KMS-11 (cell line): ENCODE data around the gene TFB2M.
A peak's percentile ranks its signal among the peaks of the same experiment; 100 is the strongest.
"Not testable (repeated sequence)": the region's sequence is repeated elsewhere in the genome, so short reads cannot be mapped to it uniquely, and the experiment has no call there.

ENCODE experiments used
- H2AFZ ChIP-seq: fragments of 200-600 bp; sonication (generic); 2 replicates; pipeline ENCODE4 v1.6.1; 2016; ENCODE audit warnings: antibody characterized with exemption, mixed run types, low read depth
- H3K27ac ChIP-seq: fragments of 200-600 bp; sonication (generic); 2 replicates; pipeline ENCODE4 v1.6.1; 2016; ENCODE audit warnings: mild to moderate bottlenecking, mixed run types
- H3K27me3 ChIP-seq: fragments of 200-600 bp; sonication (generic); 2 replicates; pipeline ENCODE4 v1.6.1; 2017; ENCODE audit warnings: mild to moderate bottlenecking, low read depth, mixed run types, moderate library complexity; ENCODE audit not compliant: insufficient read depth
- H3K36me3 ChIP-seq: fragments of 200-600 bp; sonication (generic); 2 replicates; pipeline ENCODE4 v1.6.1; 2017; ENCODE audit warnings: mild to moderate bottlenecking, mixed run types; ENCODE audit not compliant: insufficient read depth
- H3K4me1 ChIP-seq: fragments of 200-600 bp; sonication (generic); 2 replicates; pipeline ENCODE4 v1.6.1; 2016; ENCODE audit warnings: mild to moderate bottlenecking, low read depth, mixed run types; ENCODE audit not compliant: poor library complexity, severe bottlenecking
- H3K4me2 ChIP-seq: fragments of 200-600 bp; sonication (generic); 2 replicates; pipeline ENCODE4 v1.7.0; 2016; ENCODE audit warnings: mild to moderate bottlenecking, mixed run types
- H3K4me3 ChIP-seq: fragments of 200-600 bp; sonication (generic); IDR thresholded peaks from 2 replicates; pipeline ENCODE4 v1.6.1; 2017; ENCODE audit warnings: low read depth, low read length, mixed read lengths; ENCODE audit not compliant: insufficient read depth
- H3K79me2 ChIP-seq: fragments of 200-600 bp; sonication (generic); 2 replicates; pipeline ENCODE4 v1.6.1; 2016; ENCODE audit warnings: low read depth, mixed run types; ENCODE audit not compliant: insufficient read depth
- H3K9ac ChIP-seq: fragments of 200-600 bp; sonication (generic); 2 replicates; pipeline ENCODE4 v1.6.1; 2016; ENCODE audit warnings: mild to moderate bottlenecking, mixed run types
- H4K20me1 ChIP-seq: fragments of 200-600 bp; sonication (generic); 2 replicates; pipeline ENCODE4 v1.6.1; 2016; ENCODE audit warnings: mild to moderate bottlenecking, mixed run types; ENCODE audit not compliant: insufficient read depth
- CTCF ChIP-seq: fragments of 200-600 bp; sonication (generic); conservative IDR thresholded peaks from 2 replicates; pipeline ENCODE4 v1.6.1; 2017; ENCODE audit warnings: low read depth, mild to moderate bottlenecking, antibody characterized with exemption, low read length, moderate library complexity, mixed read lengths

Gene TFB2M

GRCh38 chr1:246576709-246577032 is 10.6 kb upstream of the TFB2M start:
- Histone ChIP-seq H3K79me2 (peaks cover 26% of the 10 kb centered on the region), H3K27ac (no peak overlapping the region), H3K4me3 (no peak overlapping the region), H3K9ac (no peak overlapping the region), H3K27me3 (no peaks in the 10 kb centered on the region), H4K20me1 (no peaks in the 10 kb centered on the region), H3K4me2 (peak overlapping the region; percentile 26; the same call in 1 of the 2 replicates), H2AFZ (no peak overlapping the region), H3K4me1 (peaks cover 17% of the 10 kb centered on the region), H3K36me3 (no peaks in the 10 kb centered on the region)
- TF ChIP-seq CTCF = no peak

- Histone ChIP-seq H3K79me2 (peaks cover 46% of the 10 kb centered on the region), H4K20me1 (no peaks in the 10 kb centered on the region), H3K9ac (no peak overlapping the region), H3K4me3 (no peak overlapping the region), H2AFZ (no peak overlapping the region), H3K4me1 (peaks cover 19% of the 10 kb centered on the region), H3K27ac (no peak overlapping the region), H3K27me3 (no peaks in the 10 kb centered on the region), H3K4me2 (no peak overlapping the region), H3K36me3 (no peaks in the 10 kb centered on the region)
- no peak for TF ChIP-seq CTCF
Observed at GRCh38 chr1:246573491-246573890, 7.4 kb upstream of the TFB2M start.

- Histone ChIP-seq H3K27ac (no peak overlapping the region), H3K27me3 (no peaks in the 10 kb centered on the region), H4K20me1 (no peaks in the 10 kb centered on the region), H3K36me3 (no peaks in the 10 kb centered on the region), H3K4me2 (no peak overlapping the region), H3K4me3 (no peak overlapping the region), H3K9ac (no peak overlapping the region), H3K4me1 (peaks cover 22% of the 10 kb centered on the region), H3K79me2 (peaks cover 53% of the 10 kb centered on the region), H2AFZ (no peak overlapping the region)
- no peak for TF ChIP-seq CTCF
Observed at GRCh38 chr1:246572785-246573184, 6.7 kb upstream of the TFB2M start.

- Histone ChIP-seq H3K4me1 (peaks cover 18% of the 10 kb centered on the region), H3K4me3 (no peak overlapping the region), H3K27ac (no peak overlapping the region), H3K79me2 (peaks cover 61% of the 10 kb centered on the region), H3K4me2 (no peak overlapping the region), H4K20me1 (no peaks in the 10 kb centered on the region), H3K9ac (no peak overlapping the region), H3K36me3 (no peaks in the 10 kb centered on the region), H3K27me3 (no peaks in the 10 kb centered on the region), H2AFZ (no peak overlapping the region)
- TF ChIP-seq CTCF = no peak
Observed at GRCh38 chr1:246571953-246572352, 5.9 kb upstream of the TFB2M start.

- peaks cover 62% of the 10 kb centered on the region for H3K79me2 ChIP-seq
- H3K4me2 ChIP-seq, H3K4me3 ChIP-seq, H3K9ac ChIP-seq, H3K27me3 ChIP-seq, H3K27ac ChIP-seq, H4K20me1 ChIP-seq, H3K36me3 ChIP-seq, H2AFZ ChIP-seq: not testable (repeated sequence)
- peaks cover 13% of the 10 kb centered on the region for H3K4me1 ChIP-seq
Observed at GRCh38 chr1:246571309-246571708, 5.2 kb upstream of the TFB2M start.
